PC-9 (cell line): ENCODE data around the gene DNAAF5. TPM values are rescaled to one million over a fixed set of nuclear protein-coding genes. Genes with fewer than 3 reads are reported as not detected.

Experiments used
- BruUV-seq: library from RNA; stranded (reverse); fragments of 400-500 nt; replicated peaks from 2 replicates; lab custom pipeline; 2021; lab: Mats Ljungman, UMichigan
- CTCF ChIA-PET: fragments of 300-600 bp; sonication (Branson Sonifier 250); formaldehyde crosslinking; loops from one replicate; lab custom pipeline; 2022; ENCODE audit warnings: antibody characterized with exemption; lab: Charles Lee
- POLR2A ChIA-PET: fragments of 300-600 bp; sonication (Branson Sonifier 250); formaldehyde crosslinking; loops from one replicate; lab custom pipeline; 2022; ENCODE audit warnings: antibody characterized with exemption; ENCODE audit not compliant: unreplicated experiment; lab: Charles Lee
- DNase-seq, 2 experiments: peaks; one replicate each; pipeline versions ENCODE4 v3.0.0 to v3.0.0-alpha.2; 2015 to 2022; ENCODE audit warnings: mixed read lengths in 1 of 2
- H2AFZ ChIP-seq: fragments of 200-600 bp; sonication (generic); 2 replicates; pipeline ENCODE4 v1.8.1; 2017; ENCODE audit warnings: antibody characterized with exemption
- H3F3A ChIP-seq: fragments of 200-600 bp; sonication (generic); 2 replicates; pipeline ENCODE4 v1.8.1; 2017; ENCODE audit warnings: antibody characterized with exemption, mild to moderate bottlenecking, low read depth; ENCODE audit not compliant: insufficient read depth
- H3K27ac ChIP-seq: fragments of 200-600 bp; sonication (generic); 2 replicates; pipeline ENCODE4 v1.6.1; 2016; ENCODE audit warnings: mixed run types
- H3K27me3 ChIP-seq: fragments of 200-600 bp; sonication (generic); 2 replicates; pipeline ENCODE4 v1.6.1; 2016; ENCODE audit warnings: low read depth, mixed run types; ENCODE audit not compliant: insufficient read depth
- H3K36me3 ChIP-seq: fragments of 200-600 bp; sonication (generic); 2 replicates; pipeline ENCODE4 v1.6.1; 2016; ENCODE audit warnings: low read depth, mixed run types
- H3K4me1 ChIP-seq: fragments of 200-600 bp; sonication (generic); replicated peaks from 2 replicates; pipeline ENCODE4 v1.6.1; 2016; ENCODE audit warnings: mixed run types; ENCODE audit not compliant: insufficient read depth
- H3K4me2 ChIP-seq: fragments of 200-600 bp; sonication (generic); 2 replicates; pipeline ENCODE4 v1.6.1; 2017; ENCODE audit warnings: mixed run types
- H3K4me3 ChIP-seq: fragments of 200-600 bp; sonication (generic); 2 replicates; pipeline ENCODE4 v1.6.1; 2016; ENCODE audit warnings: mixed run types
- H3K79me2 ChIP-seq: fragments of 200-600 bp; sonication (generic); 2 replicates; pipeline ENCODE4 v1.6.1; 2017; ENCODE audit warnings: low read depth, mixed run types
- H3K9me2 ChIP-seq: fragments of 200-600 bp; sonication (generic); 2 replicates; pipeline ENCODE4 v1.8.1; 2017; ENCODE audit warnings: mild to moderate bottlenecking; ENCODE audit not compliant: insufficient read depth
- H3K9me3 ChIP-seq: fragments of 200-600 bp; sonication (generic); 2 replicates; pipeline ENCODE4 v1.8.1; 2016; ENCODE audit warnings: low read depth; ENCODE audit not compliant: insufficient read depth
- H4K20me1 ChIP-seq: fragments of 200-600 bp; sonication (generic); 2 replicates; pipeline ENCODE4 v1.8.1; 2017; ENCODE audit not compliant: insufficient read depth
- CTCF ChIP-seq: fragments of 200-600 bp; sonication (generic); conservative IDR thresholded peaks from 2 replicates; pipeline ENCODE4 v1.6.1; 2017; ENCODE audit warnings: mixed run types, antibody characterized with exemption, mild to moderate bottlenecking, moderate library complexity
- EZH2 ChIP-seq: fragments of 200-600 bp; sonication (generic); IDR thresholded peaks from 2 replicates; pipeline ENCODE4 v1.8.0; 2017; ENCODE audit warnings: antibody characterized with exemption, low read depth
- intact Hi-C: fragments of 100-400 bp; cut with micrococcal nuclease; formaldehyde crosslinking; loops from one replicate; pipeline ENCODE4 v1.10.0; 2022; ENCODE audit not compliant: unreplicated experiment
- total RNA-seq: library from RNA; stranded (reverse); gene quantifications from 2 replicates; pipeline ENCODE4 v1.2.3, GENCODE V29; 2021

Gene DNAAF5
- total RNA-seq, 1 experiment from 2014 or later: 63.2 TPM

- Histone ChIP-seq H3K4me2 (no peak overlapping the region), H3K9me3 (no peaks in the 10 kb centered on the region), H3K4me3 (no peak overlapping the region), H3K36me3 (peaks cover 17% of the 10 kb centered on the region; the same call in 1 of the 2 replicates), H3K27me3 (no peaks in the 10 kb centered on the region), H3K4me1 (no peaks in the 10 kb centered on the region), H3K27ac (no peak overlapping the region), H3K9me2 (no peaks in the 10 kb centered on the region), H3K79me2 (peaks cover 23% of the 10 kb centered on the region), H3F3A (peaks cover 17% of the 10 kb centered on the region; the same call in 1 of the 2 replicates), H2AFZ (no peak overlapping the region), H4K20me1 (peaks cover 46% of the 10 kb centered on the region)
- ChIA-PET POLR2A (no interaction called here), CTCF (no interaction called here)
- BruUV-seq: no TSS peak
- intact Hi-C loops: no loop called here
- no peak for TF ChIP-seq CTCF
- TF ChIP-seq EZH2: no peak
- no peak for DNase-seq
These were observed 20.7 kb downstream of the DNAAF5 start for GRCh38 chr7:747186-747585.

GRCh38 chr7:748446-748845 is 21.9 kb downstream of the DNAAF5 start:
- no peak overlapping the region for H2AFZ ChIP-seq
- ChIA-PET CTCF (no interaction called here), POLR2A (interaction anchor here (0.6 kb wide), 1 partner anchor 284 kb away, joined by 3 read pairs; no protein-coding TSS in a partner anchor)
- no peak for DNase-seq
- peaks cover 23% of the 10 kb centered on the region for H3K79me2 ChIP-seq
- no peaks in the 10 kb centered on the region for H3K9me3 ChIP-seq
- H3K27ac ChIP-seq: no peak overlapping the region
- H3F3A ChIP-seq: peaks cover 17% of the 10 kb centered on the region; the same call in 1 of the 2 replicates
- intact Hi-C loops: no loop called here
- H4K20me1 ChIP-seq: peaks cover 39% of the 10 kb centered on the region
- H3K36me3 ChIP-seq: peaks cover 17% of the 10 kb centered on the region; the same call in 1 of the 2 replicates
- no peaks in the 10 kb centered on the region for H3K4me1 ChIP-seq
- no peak overlapping the region for H3K4me2 ChIP-seq
- no TSS peak for BruUV-seq
- TF ChIP-seq CTCF: no peak
- TF ChIP-seq EZH2: no peak
- H3K27me3 ChIP-seq: no peaks in the 10 kb centered on the region
- H3K9me2 ChIP-seq: no peaks in the 10 kb centered on the region
- no peak overlapping the region for H3K4me3 ChIP-seq

GRCh38 chr7:749140-749551 is 22.6 kb downstream of the DNAAF5 start:
- H3K9me3 ChIP-seq: no peaks in the 10 kb centered on the region
- H3F3A ChIP-seq: peaks cover 17% of the 10 kb centered on the region; the same call in 1 of the 2 replicates
- H3K27ac ChIP-seq: no peak overlapping the region
- intact Hi-C loops: no loop called here
- no peaks in the 10 kb centered on the region for H3K4me1 ChIP-seq
- H3K36me3 ChIP-seq: peaks cover 17% of the 10 kb centered on the region; the same call in 1 of the 2 replicates
- no peak for TF ChIP-seq CTCF
- no peak for TF ChIP-seq EZH2
- H3K4me3 ChIP-seq: no peak overlapping the region
- no peak overlapping the region for H3K4me2 ChIP-seq
- H4K20me1 ChIP-seq: peaks cover 36% of the 10 kb centered on the region
- H2AFZ ChIP-seq: no peak overlapping the region
- POLR2A ChIA-PET: no interaction called here
- H3K27me3 ChIP-seq: no peaks in the 10 kb centered on the region
- CTCF ChIA-PET: no interaction called here
- peaks cover 23% of the 10 kb centered on the region for H3K79me2 ChIP-seq
- no peak for DNase-seq
- no TSS peak for BruUV-seq
- no peaks in the 10 kb centered on the region for H3K9me2 ChIP-seq
